MCF 10A (cell line): ENCODE results near the gene ITGA6. TPM values are rescaled to one million over a fixed set of nuclear protein-coding genes. Genes with fewer than 3 reads are reported as not detected.
"Not testable (repeated sequence)": the region's sequence is repeated elsewhere in the genome, so short reads cannot be mapped to it uniquely, and the experiment has no call there.

Source experiments
- BruUV-seq: library from RNA; stranded (reverse); fragments of 400-500 nt; replicated peaks from 2 replicates; lab custom pipeline; 2021; lab: Mats Ljungman, UMichigan
- CTCF ChIA-PET: fragments of 300-600 bp; sonication (Branson Sonifier 250); formaldehyde crosslinking; extraction: SDS; loops from one replicate; lab custom pipeline; 2021; ENCODE audit warnings: antibody characterized with exemption, inconsistent platforms; lab: Yijun Ruan, JAX
- POLR2A ChIA-PET: fragments of 300-600, 350-650 bp; sonication (Branson Sonifier 250); formaldehyde crosslinking; extraction: SDS; loops from one replicate; lab custom pipeline; 2020; ENCODE audit warnings: antibody characterized with exemption, inconsistent platforms; lab: Yijun Ruan, JAX
- DNase-seq: peaks from one replicate; pipeline ENCODE4 v3.0.0-alpha.2; 2018; ENCODE audit not compliant: unreplicated experiment
- H3K27ac Mint-ChIP-seq: one replicate; pipeline ENCODE4 v1.8.0; 2022; ENCODE audit warnings: mild to moderate bottlenecking, low read depth, mixed read lengths; ENCODE audit not compliant: unreplicated experiment
- H3K27me3 Mint-ChIP-seq: one replicate; pipeline ENCODE4 v1.8.0; 2022; ENCODE audit warnings: mixed read lengths; ENCODE audit not compliant: insufficient read depth, unreplicated experiment
- H3K36me3 Mint-ChIP-seq: one replicate; pipeline ENCODE4 v1.8.0; 2022; ENCODE audit warnings: mild to moderate bottlenecking, moderate library complexity, mixed read lengths; ENCODE audit not compliant: insufficient read depth, unreplicated experiment
- H3K4me1 Mint-ChIP-seq: one replicate; pipeline ENCODE4 v1.8.0; 2022; ENCODE audit warnings: mixed read lengths; ENCODE audit not compliant: insufficient read depth, unreplicated experiment
- H3K4me3 Mint-ChIP-seq: one replicate; pipeline ENCODE4 v1.8.0; 2022; ENCODE audit warnings: mild to moderate bottlenecking, moderate library complexity, mixed read lengths; ENCODE audit not compliant: unreplicated experiment
- H3K9me3 Mint-ChIP-seq: one replicate; pipeline ENCODE4 v1.8.0; 2022; ENCODE audit warnings: mixed read lengths; ENCODE audit not compliant: unreplicated experiment
- intact Hi-C: fragments of 100-400 bp; cut with micrococcal nuclease; formaldehyde crosslinking; loops from 2 replicates; pipeline ENCODE4 v1.14.1; 2022
- total RNA-seq: library from RNA; stranded (reverse); gene quantifications from 2 replicates; pipeline ENCODE4 v1.2.3, GENCODE V29; 2022
- TF ChIP-seq, protein P1 (sequence below): fragments of 200-600 bp; IDR thresholded peaks from one replicate; pipeline ENCODE4 v1.8.0; 2022; ENCODE audit warnings: antibody characterized with exemption, mild to moderate bottlenecking; ENCODE audit not compliant: unreplicated experiment

Gene ITGA6
- total RNA-seq, 1 experiment from 2014 or later: 315 TPM

DNA sequence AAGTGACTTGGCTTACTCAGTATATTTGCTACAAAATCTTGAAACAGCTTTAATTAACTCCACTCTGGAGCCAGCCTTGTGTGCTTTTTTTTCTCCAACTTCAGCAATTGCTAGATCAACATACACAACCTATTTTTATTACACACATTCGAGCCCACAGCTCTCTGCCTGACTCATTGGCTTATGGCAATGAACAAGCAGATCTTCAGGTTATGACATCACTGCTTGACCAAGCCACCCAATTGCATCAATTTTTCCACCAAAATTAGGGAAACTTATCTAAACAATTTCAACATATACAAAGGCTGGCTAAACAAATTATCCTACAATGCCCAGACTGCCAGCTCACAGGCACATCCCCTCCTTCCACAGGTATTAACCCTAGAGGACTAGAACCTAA is 88.9 kb downstream of the ITGA6 start:
- H3K4me3 Mint-ChIP-seq: no peak overlapping the region
- intact Hi-C loops: no loop called here
- no TSS peak for BruUV-seq
- no peak overlapping the region for H3K27ac Mint-ChIP-seq
- ChIA-PET CTCF (no interaction called here), POLR2A (interaction anchor here (0.7 kb wide), 1 partner anchor 311 kb away, joined by 3 read pairs; no protein-coding TSS in a partner anchor)
- peak; percentile 35 for DNase-seq
- peaks cover 12% of the 10 kb centered on the region for H3K36me3 Mint-ChIP-seq
- peaks cover 8% of the 10 kb centered on the region for H3K9me3 Mint-ChIP-seq
- no peaks in the 10 kb centered on the region for H3K4me1 Mint-ChIP-seq
- TF ChIP-seq, protein P1, sequence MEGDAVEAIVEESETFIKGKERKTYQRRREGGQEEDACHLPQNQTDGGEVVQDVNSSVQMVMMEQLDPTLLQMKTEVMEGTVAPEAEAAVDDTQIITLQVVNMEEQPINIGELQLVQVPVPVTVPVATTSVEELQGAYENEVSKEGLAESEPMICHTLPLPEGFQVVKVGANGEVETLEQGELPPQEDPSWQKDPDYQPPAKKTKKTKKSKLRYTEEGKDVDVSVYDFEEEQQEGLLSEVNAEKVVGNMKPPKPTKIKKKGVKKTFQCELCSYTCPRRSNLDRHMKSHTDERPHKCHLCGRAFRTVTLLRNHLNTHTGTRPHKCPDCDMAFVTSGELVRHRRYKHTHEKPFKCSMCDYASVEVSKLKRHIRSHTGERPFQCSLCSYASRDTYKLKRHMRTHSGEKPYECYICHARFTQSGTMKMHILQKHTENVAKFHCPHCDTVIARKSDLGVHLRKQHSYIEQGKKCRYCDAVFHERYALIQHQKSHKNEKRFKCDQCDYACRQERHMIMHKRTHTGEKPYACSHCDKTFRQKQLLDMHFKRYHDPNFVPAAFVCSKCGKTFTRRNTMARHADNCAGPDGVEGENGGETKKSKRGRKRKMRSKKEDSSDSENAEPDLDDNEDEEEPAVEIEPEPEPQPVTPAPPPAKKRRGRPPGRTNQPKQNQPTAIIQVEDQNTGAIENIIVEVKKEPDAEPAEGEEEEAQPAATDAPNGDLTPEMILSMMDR: no peak
- no peaks in the 10 kb centered on the region for H3K27me3 Mint-ChIP-seq

DNA sequence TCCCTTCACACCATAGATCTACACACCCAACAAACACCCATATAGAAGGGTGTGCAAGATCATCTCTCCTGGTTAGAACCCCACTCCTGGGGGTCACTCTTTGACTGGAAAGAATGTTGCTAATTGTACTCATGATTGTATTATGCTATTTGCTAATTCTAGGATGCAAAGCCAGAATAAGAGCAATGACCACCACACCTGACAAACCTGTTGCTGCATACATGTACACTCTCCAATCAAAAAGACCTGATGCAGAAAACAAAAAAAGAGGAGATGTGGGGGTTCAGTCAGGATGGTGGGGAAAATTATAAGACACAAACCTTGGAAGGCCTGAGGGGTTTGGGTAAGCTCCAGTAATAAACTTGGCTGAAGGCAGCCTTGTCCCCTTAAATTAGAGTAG is 91.6 kb downstream of the ITGA6 start:
- POLR2A ChIA-PET: no interaction called here
- TF ChIP-seq, protein P1: no peak
- CTCF ChIA-PET: no interaction called here
- intact Hi-C loops: no loop called here
- Mint-ChIP-seq H3K9me3 (peaks cover 8% of the 10 kb centered on the region), H3K36me3 (peaks cover 5% of the 10 kb centered on the region), H3K4me1 (no peaks in the 10 kb centered on the region), H3K4me3 (no peak overlapping the region), H3K27me3 (no peaks in the 10 kb centered on the region), H3K27ac (no peak overlapping the region)
- no peak for DNase-seq
- no TSS peak for BruUV-seq

DNA sequence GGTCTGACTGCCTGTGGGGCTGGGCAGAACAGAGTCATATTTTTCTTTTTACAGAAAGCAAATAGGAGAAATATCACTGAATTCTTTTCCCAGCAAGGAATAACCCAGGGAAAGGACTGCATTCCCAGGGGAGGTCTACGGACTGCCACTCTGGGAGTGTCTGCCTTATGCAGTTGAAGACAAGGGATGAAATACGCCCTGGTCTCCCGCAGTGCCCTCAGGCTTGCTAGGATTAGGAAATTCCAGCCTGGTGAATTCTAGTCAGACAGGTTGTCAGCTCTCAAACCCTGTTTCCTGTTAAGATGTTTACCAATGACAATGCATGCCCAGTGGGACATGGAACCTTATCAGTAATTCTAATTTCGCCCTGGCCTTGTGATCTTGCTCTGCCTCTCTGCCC is 98.2 kb downstream of the ITGA6 start:
- POLR2A ChIA-PET: no interaction called here
- TF ChIP-seq, protein P1: no peak
- Mint-ChIP-seq H3K4me1 (no peaks in the 10 kb centered on the region), H3K9me3 (peaks cover 22% of the 10 kb centered on the region), H3K4me3 (no peak overlapping the region), H3K27ac (no peak overlapping the region), H3K36me3 (no peaks in the 10 kb centered on the region), H3K27me3 (no peaks in the 10 kb centered on the region)
- DNase-seq: no peak
- no TSS peak for BruUV-seq
- CTCF ChIA-PET: no interaction called here
- intact Hi-C loops: no loop called here

DNA sequence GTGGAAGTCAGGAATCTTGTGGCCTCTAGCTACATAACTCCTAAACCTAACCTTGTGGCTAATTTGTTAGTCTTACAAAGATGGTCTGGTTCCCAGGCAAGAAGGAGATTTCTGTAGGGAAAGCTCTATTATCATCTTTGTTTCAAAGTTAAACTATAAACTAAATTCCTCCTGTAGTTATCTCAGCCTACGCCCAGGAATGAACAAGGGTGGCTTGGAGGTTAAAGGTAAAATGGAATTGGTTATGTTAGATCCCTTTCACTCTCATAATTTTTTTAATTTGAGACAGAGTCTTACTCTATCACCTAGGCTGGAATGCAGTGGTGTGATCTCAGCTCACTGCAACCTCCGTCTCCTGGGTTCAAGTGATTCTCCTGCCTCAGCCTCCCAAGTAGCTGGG is 103.9 kb downstream of the ITGA6 start:
- TF ChIP-seq, protein P1: no peak
- no peaks in the 10 kb centered on the region for H3K27me3 Mint-ChIP-seq
- intact Hi-C loops: no loop called here
- ChIA-PET CTCF (no interaction called here), POLR2A (no interaction called here)
- no peak overlapping the region for H3K4me3 Mint-ChIP-seq
- no TSS peak for BruUV-seq
- DNase-seq: no peak
- no peak overlapping the region for H3K27ac Mint-ChIP-seq
- H3K4me1 Mint-ChIP-seq: no peaks in the 10 kb centered on the region
- peaks cover 15% of the 10 kb centered on the region for H3K9me3 Mint-ChIP-seq
- H3K36me3 Mint-ChIP-seq: no peaks in the 10 kb centered on the region

DNA sequence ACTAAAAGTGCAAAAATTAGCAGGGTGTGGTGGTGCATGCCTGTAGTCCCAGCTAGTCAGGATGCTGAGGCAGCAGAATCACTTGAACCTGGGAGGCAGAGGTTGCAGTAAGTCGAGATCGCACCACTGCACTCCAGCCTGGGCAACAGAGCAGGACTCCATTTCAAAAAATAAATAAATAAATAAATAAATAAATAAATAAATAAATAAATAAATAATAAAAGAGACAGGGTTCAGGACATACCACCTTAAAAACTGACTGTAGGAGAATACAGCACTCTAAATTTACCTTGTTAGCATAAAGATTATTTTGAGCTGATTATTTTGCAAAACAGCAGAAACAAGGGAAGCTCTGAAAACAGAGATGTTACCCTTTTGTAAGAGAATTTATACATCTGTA is 105.1 kb downstream of the ITGA6 start:
- ChIA-PET CTCF (interaction anchor here (0.6 kb wide), 1 partner anchor 269 kb away, joined by 3 read pairs; no protein-coding TSS in a partner anchor), POLR2A (interaction anchor here (0.5 kb wide), 1 partner anchor 300 kb away, joined by 3 read pairs; no protein-coding TSS in a partner anchor)
- DNase-seq, BruUV-seq, H3K9me3 Mint-ChIP-seq, H3K4me1 Mint-ChIP-seq, H3K36me3 Mint-ChIP-seq, H3K4me3 Mint-ChIP-seq, intact Hi-C loops, H3K27me3 Mint-ChIP-seq, H3K27ac Mint-ChIP-seq: not testable (repeated sequence)
